PC-9 (cell line): ENCODE data around the gene ZNHIT2. TPM values are rescaled to one million over a fixed set of nuclear protein-coding genes. Genes with fewer than 3 reads are reported as not detected.

Experiments
- BruUV-seq: library from RNA; stranded (reverse); fragments of 400-500 nt; replicated peaks from 2 replicates; lab custom pipeline; 2021; lab: Mats Ljungman, UMichigan
- CTCF ChIA-PET: fragments of 300-600 bp; sonication (Branson Sonifier 250); formaldehyde crosslinking; loops from one replicate; lab custom pipeline; 2022; ENCODE audit warnings: antibody characterized with exemption; lab: Charles Lee
- POLR2A ChIA-PET: fragments of 300-600 bp; sonication (Branson Sonifier 250); formaldehyde crosslinking; loops from one replicate; lab custom pipeline; 2022; ENCODE audit warnings: antibody characterized with exemption; ENCODE audit not compliant: unreplicated experiment; lab: Charles Lee
- DNase-seq, 2 experiments: peaks; one replicate each; pipeline versions ENCODE4 v3.0.0 to v3.0.0-alpha.2; 2015 to 2022; ENCODE audit warnings: mixed read lengths in 1 of 2
- H2AFZ ChIP-seq: fragments of 200-600 bp; sonication (generic); 2 replicates; pipeline ENCODE4 v1.8.1; 2017; ENCODE audit warnings: antibody characterized with exemption
- H3F3A ChIP-seq: fragments of 200-600 bp; sonication (generic); 2 replicates; pipeline ENCODE4 v1.8.1; 2017; ENCODE audit warnings: antibody characterized with exemption, mild to moderate bottlenecking, low read depth; ENCODE audit not compliant: insufficient read depth
- H3K27ac ChIP-seq: fragments of 200-600 bp; sonication (generic); 2 replicates; pipeline ENCODE4 v1.6.1; 2016; ENCODE audit warnings: mixed run types
- H3K27me3 ChIP-seq: fragments of 200-600 bp; sonication (generic); 2 replicates; pipeline ENCODE4 v1.6.1; 2016; ENCODE audit warnings: low read depth, mixed run types; ENCODE audit not compliant: insufficient read depth
- H3K36me3 ChIP-seq: fragments of 200-600 bp; sonication (generic); 2 replicates; pipeline ENCODE4 v1.6.1; 2016; ENCODE audit warnings: low read depth, mixed run types
- H3K4me1 ChIP-seq: fragments of 200-600 bp; sonication (generic); replicated peaks from 2 replicates; pipeline ENCODE4 v1.6.1; 2016; ENCODE audit warnings: mixed run types; ENCODE audit not compliant: insufficient read depth
- H3K4me2 ChIP-seq: fragments of 200-600 bp; sonication (generic); 2 replicates; pipeline ENCODE4 v1.6.1; 2017; ENCODE audit warnings: mixed run types
- H3K4me3 ChIP-seq: fragments of 200-600 bp; sonication (generic); 2 replicates; pipeline ENCODE4 v1.6.1; 2016; ENCODE audit warnings: mixed run types
- H3K79me2 ChIP-seq: fragments of 200-600 bp; sonication (generic); 2 replicates; pipeline ENCODE4 v1.6.1; 2017; ENCODE audit warnings: low read depth, mixed run types
- H3K9me2 ChIP-seq: fragments of 200-600 bp; sonication (generic); 2 replicates; pipeline ENCODE4 v1.8.1; 2017; ENCODE audit warnings: mild to moderate bottlenecking; ENCODE audit not compliant: insufficient read depth
- H3K9me3 ChIP-seq: fragments of 200-600 bp; sonication (generic); 2 replicates; pipeline ENCODE4 v1.8.1; 2016; ENCODE audit warnings: low read depth; ENCODE audit not compliant: insufficient read depth
- H4K20me1 ChIP-seq: fragments of 200-600 bp; sonication (generic); 2 replicates; pipeline ENCODE4 v1.8.1; 2017; ENCODE audit not compliant: insufficient read depth
- CTCF ChIP-seq: fragments of 200-600 bp; sonication (generic); conservative IDR thresholded peaks from 2 replicates; pipeline ENCODE4 v1.6.1; 2017; ENCODE audit warnings: mixed run types, antibody characterized with exemption, mild to moderate bottlenecking, moderate library complexity
- EZH2 ChIP-seq: fragments of 200-600 bp; sonication (generic); IDR thresholded peaks from 2 replicates; pipeline ENCODE4 v1.8.0; 2017; ENCODE audit warnings: antibody characterized with exemption, low read depth
- intact Hi-C: fragments of 100-400 bp; cut with micrococcal nuclease; formaldehyde crosslinking; loops from one replicate; pipeline ENCODE4 v1.10.0; 2022; ENCODE audit not compliant: unreplicated experiment
- total RNA-seq: library from RNA; stranded (reverse); gene quantifications from 2 replicates; pipeline ENCODE4 v1.2.3, GENCODE V29; 2021

Gene ZNHIT2
- total RNA-seq, 1 experiment from 2014 or later, result 13.7 TPM

GRCh38 chr11:65159012-65159411, 41.5 kb upstream of the ZNHIT2 start:
- Histone ChIP-seq H4K20me1 (no peaks in the 10 kb centered on the region), H3K27me3 (no peaks in the 10 kb centered on the region), H3K36me3 (no peaks in the 10 kb centered on the region), H3K27ac (no peak overlapping the region), H3F3A (peaks cover 16% of the 10 kb centered on the region), H3K4me2 (no peak overlapping the region), H3K9me2 (no peaks in the 10 kb centered on the region), H3K4me1 (no peaks in the 10 kb centered on the region), H3K79me2 (no peaks in the 10 kb centered on the region), H2AFZ (no peak overlapping the region), H3K9me3 (no peaks in the 10 kb centered on the region), H3K4me3 (no peak overlapping the region)
- no TSS peak for BruUV-seq
- DNase-seq, result no peak
- intact Hi-C loops, result no loop called here
- CTCF ChIA-PET, result no interaction called here
- POLR2A ChIA-PET, result no interaction called here
- TF ChIP-seq CTCF (no peak), EZH2 (no peak)

GRCh38 chr11:65157336-65157735, 39.8 kb upstream of the ZNHIT2 start:
- TF ChIP-seq CTCF (no peak), EZH2 (no peak)
- H4K20me1 ChIP-seq, result no peaks in the 10 kb centered on the region
- no peaks in the 10 kb centered on the region for H3K27me3 ChIP-seq
- H2AFZ ChIP-seq, result no peak overlapping the region
- no peak overlapping the region for H3K27ac ChIP-seq
- H3K4me1 ChIP-seq, result peaks cover 12% of the 10 kb centered on the region
- H3K4me2 ChIP-seq, result no peak overlapping the region
- peaks cover 24% of the 10 kb centered on the region for H3F3A ChIP-seq
- H3K79me2 ChIP-seq, result no peaks in the 10 kb centered on the region
- ChIA-PET CTCF (interaction anchor here (0.6 kb wide), 1 partner anchor 88 kb away, joined by 4 read pairs; no protein-coding TSS in a partner anchor), POLR2A (interaction anchor here (0.5 to 0.6 kb wide), 2 partner anchors 40 to 97 kb away, joined by 3 to 6 read pairs; partner anchors contain the start of gene ZNHIT2)
- H3K9me3 ChIP-seq, result no peaks in the 10 kb centered on the region
- H3K4me3 ChIP-seq, result no peak overlapping the region
- no peaks in the 10 kb centered on the region for H3K36me3 ChIP-seq
- DNase-seq, result no peak
- H3K9me2 ChIP-seq, result no peaks in the 10 kb centered on the region
- BruUV-seq, result no TSS peak
- intact Hi-C loops, result no loop called here

DNA sequence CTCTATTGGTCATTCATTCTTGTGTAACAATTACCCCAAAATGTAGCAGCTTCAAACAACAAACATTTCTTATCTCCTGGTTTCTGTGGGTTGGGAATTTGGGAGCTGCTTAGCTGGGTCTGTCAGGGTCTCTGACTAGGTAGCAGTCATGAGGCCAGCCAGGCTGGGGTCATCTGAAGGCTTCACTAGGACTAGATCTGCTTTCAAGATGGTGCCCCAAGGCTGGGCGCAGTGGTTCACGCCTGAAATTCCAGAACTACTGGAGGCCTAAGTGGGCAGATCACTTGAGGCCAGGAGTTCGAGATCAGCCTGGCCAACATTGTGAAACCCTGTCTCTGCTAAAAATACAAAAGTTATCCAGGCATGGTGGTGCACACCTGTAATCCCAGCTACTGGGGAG, 39.4 kb upstream of the ZNHIT2 start:
- intact Hi-C loops, result no loop called here

More for the DNA sequence above, 39.4 kb upstream of the ZNHIT2 start:
- Histone ChIP-seq H2AFZ (no peak overlapping the region), H3K9me2 (no peaks in the 10 kb centered on the region), H3F3A (peaks cover 28% of the 10 kb centered on the region), H4K20me1 (no peaks in the 10 kb centered on the region), H3K79me2 (no peaks in the 10 kb centered on the region), H3K4me2 (no peak overlapping the region), H3K9me3 (no peaks in the 10 kb centered on the region), H3K4me1 (peaks cover 16% of the 10 kb centered on the region), H3K4me3 (no peak overlapping the region), H3K27ac (no peak overlapping the region), H3K27me3 (no peaks in the 10 kb centered on the region), H3K36me3 (no peaks in the 10 kb centered on the region)
- DNase-seq, result no peak
- no TSS peak for BruUV-seq
- ChIA-PET CTCF (no interaction called here), POLR2A (interaction anchor here (0.5 to 0.6 kb wide), 2 partner anchors 40 to 98 kb away, joined by 3 to 6 read pairs; partner anchors contain the start of gene ZNHIT2)
- no peak for TF ChIP-seq CTCF
